ENCODE measurements around the gene SGO1. TPM values are rescaled to one million over a fixed set of nuclear protein-coding genes. Genes with fewer than 3 reads are reported as not detected.

The SGO1 gene
- total and polyA plus RNA-seq, 7 experiments from 2014 or later = 0.44 to 25.0 (median 0.68) TPM

DNA sequence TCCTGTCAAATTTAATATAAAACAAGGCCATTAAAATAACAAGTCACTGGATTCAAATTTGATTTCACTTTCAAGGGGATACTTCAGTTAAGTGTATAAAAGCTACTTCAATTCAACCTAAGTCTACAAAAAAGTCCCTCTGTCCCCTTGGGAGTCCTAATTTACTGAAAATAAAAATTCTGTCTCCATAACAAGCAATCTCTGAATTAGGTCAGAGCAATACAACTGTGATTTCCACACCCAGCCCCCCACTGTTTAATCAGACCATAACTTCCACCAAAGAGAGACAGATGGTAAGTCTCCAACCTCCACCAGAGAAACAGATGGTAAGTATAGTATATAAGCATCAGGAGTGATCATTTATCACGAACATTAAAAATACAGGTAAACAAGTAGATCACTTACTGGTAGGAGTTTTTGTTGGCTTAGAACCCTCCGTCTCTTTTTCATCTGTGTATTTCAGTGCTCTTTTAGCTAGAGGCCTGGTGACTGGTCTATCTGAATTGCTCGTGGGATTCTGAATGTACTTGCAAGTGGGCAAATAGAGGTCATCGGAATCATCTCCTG, 12.1 kb downstream of the SGO1 start:
- H3K27ac Mint-ChIP-seq = no peak overlapping the region
- DNase-seq (no peak), ATAC-seq (no peak)
- Histone ChIP-seq H3K36me3 (ENCODE audit: control insufficient read depth in 2 of 3, insufficient read depth in 3 of 3, low read length in 3 of 3) (no peaks in the 10 kb centered on the region), H3K9me3 (ENCODE audit: control insufficient read depth in 2 of 3, low read length in 3 of 3) (no peaks in the 10 kb centered on the region), H3K27ac (ENCODE audit: low read depth, low read length) (no peak overlapping the region), H3K27me3 (ENCODE audit: control insufficient read depth in 2 of 2, insufficient read depth in 2 of 2, low read length in 2 of 2) (no peaks in the 10 kb centered on the region), H3K4me3 (ENCODE audit: low read length) (no peak overlapping the region), H3K4me1 (ENCODE audit: control insufficient read depth in 2 of 2, insufficient read depth in 2 of 2, low read length in 2 of 2) (no peaks in the 10 kb centered on the region)
- H3K9me3 Mint-ChIP-seq = peaks cover 0 to 1% (median 0%) of the 10 kb centered on the region in 11 donors
- H3K4me1 Mint-ChIP-seq = peaks cover 0 to 7% (median 0%) of the 10 kb centered on the region in 7 donors
- no peak overlapping the region for H3K4me3 Mint-ChIP-seq
- peaks cover 0 to 3% (median 0%) of the 10 kb centered on the region in 5 donors for H3K27me3 Mint-ChIP-seq
- ChIA-PET POLR2A (no interaction called here), CTCF (no interaction called here)
- intact Hi-C loops (cut with micrococcal nuclease) = no loop called here
- H3K36me3 Mint-ChIP-seq = peaks cover 0 to 23% (median 3%) of the 10 kb centered on the region in 5 donors

GRCh38 chr3:20161714-20162113, 24.3 kb downstream of the SGO1 start:
- Histone ChIP-seq H3K27me3 (ENCODE audit: control insufficient read depth in 2 of 2, insufficient read depth in 2 of 2, low read length in 2 of 2) (no peaks in the 10 kb centered on the region), H3K27ac (ENCODE audit: low read depth, low read length) (no peak overlapping the region), H3K9me3 (ENCODE audit: control insufficient read depth in 2 of 3, low read length in 3 of 3) (no peaks in the 10 kb centered on the region), H3K4me1 (ENCODE audit: control insufficient read depth in 2 of 2, insufficient read depth in 2 of 2, low read length in 2 of 2) (peaks cover 10 to 12% of the 10 kb centered on the region in 2 donors), H3K36me3 (ENCODE audit: control insufficient read depth in 2 of 3, insufficient read depth in 3 of 3, low read length in 3 of 3) (no peaks in the 10 kb centered on the region), H3K4me3 (ENCODE audit: low read length) (no peak overlapping the region)
- Mint-ChIP-seq H3K27me3 (peaks cover 0 to 6% (median 0%) of the 10 kb centered on the region in 5 donors), H3K4me3 (no peak overlapping the region), H3K4me1 (peaks cover 12 to 28% (median 22%) of the 10 kb centered on the region in 7 donors), H3K9me3 (peaks cover 0 to 4% (median 0%) of the 10 kb centered on the region in 11 donors), H3K27ac (peak overlapping the region in 1 of 9 donors; percentile 48), H3K36me3 (peaks cover 0 to 24% (median 0%) of the 10 kb centered on the region in 5 donors)
- POLR2A ChIA-PET = interaction anchor here (1.9 kb wide), 1 partner anchor 10 kb away, joined by 4 read pairs; no protein-coding TSS in a partner anchor
- ATAC-seq (no peak), DNase-seq (no peak)
- CTCF ChIA-PET = no interaction called here
- intact Hi-C loops (cut with micrococcal nuclease) = no loop called here

GRCh38 chr3:20160230-20160629, 25.8 kb downstream of the SGO1 start:
- peaks cover 0 to 4% (median 0%) of the 10 kb centered on the region in 11 donors for H3K9me3 Mint-ChIP-seq
- ATAC-seq (peak; percentile 32), DNase-seq (peak in 5 of 9 donors; percentile 5 to 13 (median 8))
- Histone ChIP-seq H3K9me3 (ENCODE audit: control insufficient read depth in 2 of 3, low read length in 3 of 3) (no peaks in the 10 kb centered on the region), H3K27me3 (ENCODE audit: control insufficient read depth in 2 of 2, insufficient read depth in 2 of 2, low read length in 2 of 2) (no peaks in the 10 kb centered on the region), H3K4me1 (ENCODE audit: control insufficient read depth in 2 of 2, insufficient read depth in 2 of 2, low read length in 2 of 2) (peaks cover 10 to 12% of the 10 kb centered on the region in 2 donors), H3K36me3 (ENCODE audit: control insufficient read depth in 2 of 3, insufficient read depth in 3 of 3, low read length in 3 of 3) (no peaks in the 10 kb centered on the region), H3K4me3 (ENCODE audit: low read length) (no peak overlapping the region), H3K27ac (ENCODE audit: low read depth, low read length) (peak overlapping the region; percentile 43)
- peak overlapping the region in 6 of 10 donors; percentile 2 to 56 (median 18) for H3K4me3 Mint-ChIP-seq
- peaks cover 12 to 28% (median 22%) of the 10 kb centered on the region in 7 donors for H3K4me1 Mint-ChIP-seq
- peaks cover 0 to 21% (median 0%) of the 10 kb centered on the region in 5 donors for H3K36me3 Mint-ChIP-seq
- no peaks in the 10 kb centered on the region for H3K27me3 Mint-ChIP-seq
- peak overlapping the region in 8 of 9 donors; percentile 1 to 74 (median 52) for H3K27ac Mint-ChIP-seq
- CTCF ChIA-PET = no interaction called here
- intact Hi-C loops (cut with micrococcal nuclease) = no loop called here
- POLR2A ChIA-PET = interaction anchor here (0.8 to 1.9 kb wide), 2 partner anchors 8 to 26 kb away, joined by 3 to 4 read pairs; partner anchors contain the start of gene SGO1

DNA sequence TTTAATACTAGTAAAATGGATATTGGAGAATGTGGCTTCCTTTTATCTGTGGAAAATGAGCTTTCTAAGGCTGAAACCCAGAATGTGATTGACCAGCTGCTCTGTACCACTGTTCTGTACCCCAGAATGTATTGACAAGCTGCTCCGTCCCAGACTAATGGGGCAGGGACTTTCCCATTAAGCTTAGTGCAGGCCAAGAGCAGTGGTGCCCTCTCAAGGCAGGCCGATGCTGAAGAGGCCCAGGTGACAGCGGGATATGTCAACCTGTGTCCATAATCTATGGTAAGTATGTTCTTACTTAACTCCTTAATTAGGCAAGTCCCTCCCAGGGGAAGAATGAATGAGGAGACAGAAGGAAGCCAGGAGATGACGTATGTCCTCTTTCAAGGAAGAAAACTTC, 31.1 kb downstream of the SGO1 start:
- H3K36me3 Mint-ChIP-seq = peaks cover 0 to 28% (median 21%) of the 10 kb centered on the region in 5 donors
- no peak overlapping the region for H3K27ac ChIP-seq (ENCODE audit: low read depth, low read length)
- H3K9me3 Mint-ChIP-seq = peaks cover 0 to 2% (median 0%) of the 10 kb centered on the region in 11 donors
- H3K4me3 ChIP-seq (ENCODE audit: low read length) = no peak overlapping the region
- no peak overlapping the region for H3K27ac Mint-ChIP-seq
- H3K36me3 ChIP-seq (ENCODE audit: control insufficient read depth in 2 of 3, insufficient read depth in 3 of 3, low read length in 3 of 3) = peaks cover 0 to 4% (median under 1%) of the 10 kb centered on the region in 3 experiments
- peaks cover 0 to 4% of the 10 kb centered on the region in 2 donors for H3K4me1 ChIP-seq (ENCODE audit: control insufficient read depth in 2 of 2, insufficient read depth in 2 of 2, low read length in 2 of 2)
- intact Hi-C loops (cut with micrococcal nuclease) = no loop called here
- CTCF ChIA-PET = interaction anchor here (0.7 kb wide), 1 partner anchor 1088 kb away, joined by 3 read pairs; no protein-coding TSS in a partner anchor
- H3K27me3 ChIP-seq (ENCODE audit: control insufficient read depth in 2 of 2, insufficient read depth in 2 of 2, low read length in 2 of 2) = no peaks in the 10 kb centered on the region
- peaks cover 4 to 13% (median 6%) of the 10 kb centered on the region in 7 donors for H3K4me1 Mint-ChIP-seq
- DNase-seq (no peak), ATAC-seq (no peak)
- POLR2A ChIA-PET = interaction anchor here (0.6 to 0.7 kb wide), 2 partner anchors 21 to 29 kb away, joined by 4 read pairs; no protein-coding TSS in a partner anchor
- no peaks in the 10 kb centered on the region for H3K9me3 ChIP-seq (ENCODE audit: control insufficient read depth in 2 of 3, low read length in 3 of 3)
- H3K4me3 Mint-ChIP-seq = no peak overlapping the region
- H3K27me3 Mint-ChIP-seq = no peaks in the 10 kb centered on the region

DNA sequence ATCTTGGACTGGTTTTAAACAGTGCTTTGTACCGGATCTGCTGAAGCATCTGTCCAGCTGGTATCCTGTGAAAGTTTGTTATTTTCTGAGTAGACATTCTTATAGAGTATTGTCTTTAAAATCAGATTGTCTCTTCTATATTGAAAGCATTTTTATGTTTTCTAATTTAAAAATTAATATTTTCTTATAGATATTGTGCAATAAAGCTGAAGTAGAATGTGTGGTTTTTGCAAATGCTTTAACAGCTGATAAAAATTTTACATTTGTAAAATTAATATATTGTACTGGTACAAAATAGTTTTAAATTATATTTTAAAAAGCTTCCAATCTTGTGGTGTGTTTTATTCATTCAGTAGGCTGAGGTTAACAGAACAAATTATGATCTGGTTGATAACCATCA, 31.9 kb downstream of the SGO1 start:
- DNase-seq (no peak), ATAC-seq (no peak)
- peaks cover 0 to 2% (median 0%) of the 10 kb centered on the region in 11 donors for H3K9me3 Mint-ChIP-seq
- Histone ChIP-seq H3K36me3 (ENCODE audit: control insufficient read depth in 2 of 3, insufficient read depth in 3 of 3, low read length in 3 of 3) (peaks cover 0 to 5% (median 4%) of the 10 kb centered on the region in 3 experiments), H3K4me1 (ENCODE audit: control insufficient read depth in 2 of 2, insufficient read depth in 2 of 2, low read length in 2 of 2) (no peaks in the 10 kb centered on the region), H3K4me3 (ENCODE audit: low read length) (no peak overlapping the region), H3K27ac (ENCODE audit: low read depth, low read length) (no peak overlapping the region), H3K27me3 (ENCODE audit: control insufficient read depth in 2 of 2, insufficient read depth in 2 of 2, low read length in 2 of 2) (no peaks in the 10 kb centered on the region), H3K9me3 (ENCODE audit: control insufficient read depth in 2 of 3, low read length in 3 of 3) (no peaks in the 10 kb centered on the region)
- peaks cover 0 to 30% (median 25%) of the 10 kb centered on the region in 5 donors for H3K36me3 Mint-ChIP-seq
- intact Hi-C loops (cut with micrococcal nuclease) = no loop called here
- H3K27ac Mint-ChIP-seq = peak overlapping the region in 1 of 9 donors; percentile 26
- ChIA-PET POLR2A (no interaction called here), CTCF (interaction anchor here (0.7 kb wide), 1 partner anchor 1087 kb away, joined by 3 read pairs; no protein-coding TSS in a partner anchor)
- H3K4me3 Mint-ChIP-seq = no peak overlapping the region
- peaks cover 0 to 12% (median 0%) of the 10 kb centered on the region in 7 donors for H3K4me1 Mint-ChIP-seq
- H3K27me3 Mint-ChIP-seq = no peaks in the 10 kb centered on the region

DNA sequence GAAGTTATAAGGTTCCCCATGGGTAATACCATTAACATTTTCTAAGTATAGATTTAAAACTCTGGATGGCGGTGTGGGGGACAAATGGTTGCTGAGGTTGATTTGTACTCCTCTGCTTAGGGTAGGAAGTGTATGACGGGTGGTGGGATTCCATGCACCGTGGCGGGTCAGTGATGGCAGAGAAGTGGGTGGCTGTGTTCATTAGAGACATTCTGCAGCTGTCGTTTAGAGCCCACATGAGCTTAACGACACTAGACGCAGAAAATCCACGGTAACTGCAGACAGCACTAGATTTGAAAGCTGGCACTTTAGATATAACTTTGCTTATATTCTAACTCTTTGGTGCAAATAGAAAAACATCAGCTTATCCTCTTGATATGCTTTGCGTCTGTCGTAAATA, 37.5 kb downstream of the SGO1 start:
- no peak overlapping the region for H3K4me3 ChIP-seq (ENCODE audit: low read length)
- no peaks in the 10 kb centered on the region for H3K9me3 ChIP-seq (ENCODE audit: control insufficient read depth in 2 of 3, low read length in 3 of 3)
- intact Hi-C loops (cut with micrococcal nuclease) = no loop called here
- no peak for ATAC-seq
- Mint-ChIP-seq H3K36me3 (peaks cover 2 to 61% (median 44%) of the 10 kb centered on the region in 5 donors), H3K27me3 (no peaks in the 10 kb centered on the region), H3K4me3 (no peak overlapping the region), H3K4me1 (peaks cover 0 to 8% (median 0%) of the 10 kb centered on the region in 7 donors), H3K9me3 (peaks cover 0 to 2% (median 0%) of the 10 kb centered on the region in 11 donors), H3K27ac (peak overlapping the region in 1 of 9 donors; percentile 10)
- ChIA-PET POLR2A (no interaction called here), CTCF (no interaction called here)
- no peaks in the 10 kb centered on the region for H3K4me1 ChIP-seq (ENCODE audit: control insufficient read depth in 2 of 2, insufficient read depth in 2 of 2, low read length in 2 of 2)
- H3K27me3 ChIP-seq (ENCODE audit: control insufficient read depth in 2 of 2, insufficient read depth in 2 of 2, low read length in 2 of 2) = no peaks in the 10 kb centered on the region
- no peak for DNase-seq
- no peak overlapping the region for H3K27ac ChIP-seq (ENCODE audit: low read depth, low read length)
- peaks cover 5 to 21% (median 12%) of the 10 kb centered on the region in 3 experiments for H3K36me3 ChIP-seq (ENCODE audit: control insufficient read depth in 2 of 3, insufficient read depth in 3 of 3, low read length in 3 of 3)
